Loucy (cell line): ENCODE data around the gene HPGDS.
"Not testable (repeated sequence)": the region's sequence is repeated elsewhere in the genome, so short reads cannot be mapped to it uniquely, and the experiment has no call there.

Experiments
- H2AFZ ChIP-seq: fragments of 200-600 bp; sonication (generic); 2 replicates; pipeline ENCODE4 v1.6.0; 2016; ENCODE audit warnings: antibody characterized with exemption, mild to moderate bottlenecking, low read length, moderate library complexity
- H3F3A ChIP-seq: fragments of 200-600 bp; 2 replicates; pipeline ENCODE4 v1.6.0; 2016; ENCODE audit warnings: antibody characterized with exemption, low read depth, mild to moderate bottlenecking
- H3K27me3 ChIP-seq: fragments of 200-600 bp; sonication (generic); 2 replicates; pipeline ENCODE4 v1.6.1; 2014; ENCODE audit warnings: low read length, mild to moderate bottlenecking; ENCODE audit not compliant: insufficient read depth, poor library complexity, severe bottlenecking
- H3K36me3 ChIP-seq: fragments of 200-600 bp; sonication (generic); 2 replicates; pipeline ENCODE4 v1.6.1; 2016; ENCODE audit warnings: low read length; ENCODE audit not compliant: insufficient read depth
- H3K4me1 ChIP-seq: fragments of 200-600 bp; sonication (generic); 2 replicates; pipeline ENCODE4 v1.5.1; 2014; ENCODE audit warnings: low read length, mild to moderate bottlenecking; ENCODE audit not compliant: insufficient read depth, poor library complexity, severe bottlenecking
- H3K4me2 ChIP-seq: fragments of 200-600 bp; sonication (generic); 2 replicates; pipeline ENCODE4 v1.6.0; 2014; ENCODE audit warnings: antibody characterized with exemption, low read length, low read depth, mild to moderate bottlenecking; ENCODE audit not compliant: poor library complexity, severe bottlenecking
- H3K4me3 ChIP-seq: fragments of 200-600 bp; sonication (generic); 2 replicates; pipeline ENCODE4 v1.5.1; 2014; ENCODE audit warnings: low read length, mild to moderate bottlenecking, mixed read lengths; ENCODE audit not compliant: poor library complexity, severe bottlenecking
- H3K79me2 ChIP-seq: fragments of 200-600 bp; sonication (generic); 2 replicates; pipeline ENCODE4 v1.6.1; 2014; ENCODE audit warnings: low read length; ENCODE audit not compliant: insufficient read depth
- H3K9ac ChIP-seq: fragments of 200-600 bp; sonication (generic); 2 replicates; pipeline ENCODE4 v1.6.0; 2014; ENCODE audit warnings: mild to moderate bottlenecking, low read depth, low read length, moderate library complexity; ENCODE audit not compliant: poor library complexity, severe bottlenecking
- H3K9me2 ChIP-seq: fragments of 200-600 bp; sonication (generic); replicated peaks from 2 replicates; pipeline ENCODE4 v1.6.1; 2016; ENCODE audit warnings: low read depth, low read length, mixed read lengths
- H3K9me3 ChIP-seq: fragments of 200-600 bp; sonication (generic); 2 replicates; pipeline ENCODE4 v1.6.1; 2014; ENCODE audit warnings: mild to moderate bottlenecking, antibody characterized with exemption, low read length, low read depth; ENCODE audit not compliant: insufficient read depth
- H4K20me1 ChIP-seq: fragments of 200-600 bp; sonication (generic); 2 replicates; pipeline ENCODE4 v1.6.0; 2014; ENCODE audit warnings: antibody characterized with exemption, low read length, mild to moderate bottlenecking; ENCODE audit not compliant: insufficient read depth, poor library complexity, severe bottlenecking
- EZH2phosphoT487 ChIP-seq: fragments of 200-600 bp; IDR thresholded peaks from 2 replicates; pipeline ENCODE4 v1.6.1; 2018; ENCODE audit warnings: antibody characterized with exemption, mild to moderate bottlenecking, moderate library complexity, borderline replicate concordance
- TF ChIP-seq, protein P1 (sequence below): fragments of 200-600 bp; sonication (generic); conservative IDR thresholded peaks from 2 replicates; pipeline ENCODE4 v1.5.1; 2014; ENCODE audit warnings: mild to moderate bottlenecking, antibody characterized with exemption, low read length

The HPGDS gene

DNA sequence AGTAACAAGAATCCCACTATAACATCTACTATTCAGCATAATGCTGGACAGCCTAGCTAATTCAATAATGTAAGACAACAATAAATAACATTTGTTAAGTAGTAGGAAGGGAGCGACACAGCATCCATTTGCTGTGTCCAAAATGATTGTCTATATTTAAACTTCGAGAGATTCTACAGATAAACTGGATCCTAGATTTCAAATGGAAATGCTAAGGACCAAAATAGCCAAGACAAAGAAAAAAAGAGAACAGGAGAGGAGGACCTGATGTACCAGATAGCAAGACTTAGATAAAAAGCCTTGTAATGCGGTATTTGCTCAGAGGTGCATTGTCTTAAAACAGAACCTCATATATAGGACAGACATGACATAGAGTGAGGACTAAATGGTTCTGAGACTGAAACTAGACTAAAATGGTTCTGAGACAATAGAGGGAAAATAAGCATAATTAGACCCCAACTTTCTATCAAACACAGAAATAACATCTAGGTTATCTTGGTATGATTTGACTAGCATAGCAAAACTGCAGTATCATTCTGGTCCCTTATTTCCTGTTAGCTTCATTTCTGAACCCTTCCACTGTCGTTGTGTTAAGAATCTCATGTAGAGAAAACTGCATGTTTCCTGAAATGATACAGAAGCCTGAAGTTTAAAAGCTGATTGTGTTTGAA is 3.8 kb downstream of the HPGDS start:
- H3K79me2 ChIP-seq: peaks cover 16% of the 10 kb centered on the region
- peak overlapping the region; percentile 59 for H3K4me3 ChIP-seq
- no peaks in the 10 kb centered on the region for H3K27me3 ChIP-seq
- H3F3A ChIP-seq: peaks cover 16% of the 10 kb centered on the region
- peak overlapping the region; percentile 68 for H3K9ac ChIP-seq
- peaks cover 73% of the 10 kb centered on the region for H3K4me1 ChIP-seq
- H4K20me1 ChIP-seq: no peaks in the 10 kb centered on the region
- TF ChIP-seq EZH2phosphoT487: 0 out of 2 replicates have a peak, but pooled peaks have one; percentile 38
- TF ChIP-seq, protein P1, sequence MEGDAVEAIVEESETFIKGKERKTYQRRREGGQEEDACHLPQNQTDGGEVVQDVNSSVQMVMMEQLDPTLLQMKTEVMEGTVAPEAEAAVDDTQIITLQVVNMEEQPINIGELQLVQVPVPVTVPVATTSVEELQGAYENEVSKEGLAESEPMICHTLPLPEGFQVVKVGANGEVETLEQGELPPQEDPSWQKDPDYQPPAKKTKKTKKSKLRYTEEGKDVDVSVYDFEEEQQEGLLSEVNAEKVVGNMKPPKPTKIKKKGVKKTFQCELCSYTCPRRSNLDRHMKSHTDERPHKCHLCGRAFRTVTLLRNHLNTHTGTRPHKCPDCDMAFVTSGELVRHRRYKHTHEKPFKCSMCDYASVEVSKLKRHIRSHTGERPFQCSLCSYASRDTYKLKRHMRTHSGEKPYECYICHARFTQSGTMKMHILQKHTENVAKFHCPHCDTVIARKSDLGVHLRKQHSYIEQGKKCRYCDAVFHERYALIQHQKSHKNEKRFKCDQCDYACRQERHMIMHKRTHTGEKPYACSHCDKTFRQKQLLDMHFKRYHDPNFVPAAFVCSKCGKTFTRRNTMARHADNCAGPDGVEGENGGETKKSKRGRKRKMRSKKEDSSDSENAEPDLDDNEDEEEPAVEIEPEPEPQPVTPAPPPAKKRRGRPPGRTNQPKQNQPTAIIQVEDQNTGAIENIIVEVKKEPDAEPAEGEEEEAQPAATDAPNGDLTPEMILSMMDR: no peak
- H2AFZ ChIP-seq: peak overlapping the region; percentile 31; the same call in 1 of the 2 replicates
- no peaks in the 10 kb centered on the region for H3K9me2 ChIP-seq
- no peaks in the 10 kb centered on the region for H3K9me3 ChIP-seq
- H3K36me3 ChIP-seq: no peaks in the 10 kb centered on the region
- peak overlapping the region; percentile 64 for H3K4me2 ChIP-seq

DNA sequence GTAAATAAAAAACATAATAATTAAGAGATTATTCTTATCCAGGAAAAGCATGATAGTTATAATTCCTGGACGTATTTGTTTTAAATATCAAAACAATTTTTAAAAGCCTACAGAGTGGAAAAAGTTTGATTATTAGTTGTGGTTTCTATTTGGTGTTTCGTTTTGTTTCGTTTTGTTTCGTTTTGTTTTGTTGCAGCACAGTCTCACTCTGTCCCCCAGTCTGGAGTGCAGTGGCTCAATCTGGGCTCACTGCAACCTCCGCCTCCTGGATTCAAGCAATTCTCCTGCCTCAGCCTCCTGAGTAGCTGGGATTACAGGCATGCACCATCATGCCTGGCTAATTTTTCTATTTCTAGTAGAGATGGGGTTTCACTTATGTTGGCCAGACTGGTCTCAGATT is 5.8 kb downstream of the HPGDS start:
- peaks cover 61% of the 10 kb centered on the region for H3K4me1 ChIP-seq
- H3K79me2 ChIP-seq: peaks cover 13% of the 10 kb centered on the region
- H3K4me2 ChIP-seq: peak overlapping the region; percentile 14
- not testable (repeated sequence) for H3K4me3 ChIP-seq, H3K27me3 ChIP-seq, H2AFZ ChIP-seq, H4K20me1 ChIP-seq, H3K36me3 ChIP-seq, H3K9me3 ChIP-seq, H3K9me2 ChIP-seq, H3K9ac ChIP-seq
- peaks cover 16% of the 10 kb centered on the region for H3F3A ChIP-seq

DNA sequence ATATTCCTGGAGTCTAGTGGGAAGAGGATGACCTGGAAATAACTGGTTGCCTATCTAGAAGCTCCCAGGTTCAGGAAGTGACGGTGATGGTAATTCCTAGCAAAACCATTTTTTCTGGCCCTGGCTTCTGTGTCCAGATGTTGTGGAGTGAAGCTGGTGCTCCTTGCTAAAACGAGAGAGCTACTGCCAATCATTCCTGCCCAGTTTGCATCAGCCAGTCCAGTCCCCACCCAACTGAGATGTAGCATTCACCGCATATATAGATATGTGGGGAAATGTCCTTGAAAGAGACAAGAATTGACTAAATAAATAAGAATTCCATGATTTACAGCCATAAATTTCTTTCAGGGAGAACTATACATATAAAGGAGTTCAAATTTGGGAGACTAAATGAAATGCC is 6.3 kb downstream of the HPGDS start:
- no peaks in the 10 kb centered on the region for H3K27me3 ChIP-seq
- no peak for TF ChIP-seq EZH2phosphoT487
- peak overlapping the region; percentile 14 for H3K4me2 ChIP-seq
- peaks cover 56% of the 10 kb centered on the region for H3K4me1 ChIP-seq
- no peak overlapping the region for H3K9ac ChIP-seq
- H3K4me3 ChIP-seq: no peak overlapping the region
- peaks cover 16% of the 10 kb centered on the region for H3F3A ChIP-seq
- no peaks in the 10 kb centered on the region for H3K9me2 ChIP-seq
- peaks cover 8% of the 10 kb centered on the region for H3K79me2 ChIP-seq
- no peak overlapping the region for H2AFZ ChIP-seq
- no peaks in the 10 kb centered on the region for H3K36me3 ChIP-seq
- no peaks in the 10 kb centered on the region for H4K20me1 ChIP-seq
- no peaks in the 10 kb centered on the region for H3K9me3 ChIP-seq

DNA sequence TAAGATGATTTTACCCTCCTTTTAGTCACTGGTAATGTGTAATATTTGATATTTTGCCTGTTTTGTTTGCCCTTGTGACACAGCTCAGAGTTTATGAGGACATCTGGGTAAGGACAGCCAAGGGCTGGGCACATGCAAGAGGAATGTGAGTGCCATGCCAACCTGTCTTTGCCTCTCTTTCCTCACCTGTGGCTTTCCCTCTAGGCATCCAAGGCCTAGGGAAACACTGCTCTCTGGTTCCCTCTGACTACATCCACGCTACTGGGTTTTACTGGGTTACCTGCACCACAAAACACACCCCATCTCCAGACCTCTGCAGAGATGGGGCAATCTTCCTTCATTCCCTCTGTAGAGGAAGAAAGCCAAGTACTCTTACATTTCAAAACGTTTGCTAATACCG is 7.7 kb downstream of the HPGDS start:
- TF ChIP-seq, protein P1: no peak
- TF ChIP-seq EZH2phosphoT487: no peak
- peaks cover 16% of the 10 kb centered on the region for H3F3A ChIP-seq
- no peaks in the 10 kb centered on the region for H3K9me2 ChIP-seq
- H3K36me3 ChIP-seq: no peaks in the 10 kb centered on the region
- no peak overlapping the region for H3K4me2 ChIP-seq
- H3K79me2 ChIP-seq: peaks cover 7% of the 10 kb centered on the region; the same call in 1 of the 2 replicates
- no peak overlapping the region for H3K9ac ChIP-seq
- H3K4me1 ChIP-seq: peaks cover 54% of the 10 kb centered on the region
- H4K20me1 ChIP-seq: no peaks in the 10 kb centered on the region
- 0 out of 2 replicates have a peak overlapping the region, but pooled peaks have one; percentile 6 for H2AFZ ChIP-seq
- H3K27me3 ChIP-seq: no peaks in the 10 kb centered on the region
- H3K4me3 ChIP-seq: no peak overlapping the region
- H3K9me3 ChIP-seq: no peaks in the 10 kb centered on the region
